ENCODE data around the gene PDGFD.

PDGFD gene

GRCh38 chr11:104033134-104033533 lies 130.8 kb downstream of the PDGFD start:
- TF ChIP-seq TCF12 (IDR thresholded peaks at IDR 0.05; ENCODE audit: low read depth) = no peak
- no peak for TF ChIP-seq CEBPB (IDR thresholded peaks at IDR 0.05)
- no peak for TF ChIP-seq YY1 (IDR thresholded peaks at IDR 0.05; ENCODE audit: low read depth)
- no peak for TF ChIP-seq MAX (IDR thresholded peaks at IDR 0.05)
- TF ChIP-seq FOXM1 (IDR thresholded peaks at IDR 0.05; ENCODE audit: borderline replicate concordance, low read depth) = no peak
- TF ChIP-seq TAF1 (IDR thresholded peaks at IDR 0.05; ENCODE audit: low read depth) = no peak
- no peak for TF ChIP-seq EP300 (IDR thresholded peaks at IDR 0.05; ENCODE audit: borderline replicate concordance)
- TF ChIP-seq CREB1 (IDR thresholded peaks at IDR 0.05; ENCODE audit: low read depth) = no peak
- no peak for TF ChIP-seq REST (IDR thresholded peaks at IDR 0.05; ENCODE audit: low read depth)
- no peak for TF ChIP-seq TEAD4 (IDR thresholded peaks at IDR 0.05)
- TF ChIP-seq RAD21 (IDR thresholded peaks at IDR 0.05; ENCODE audit: low read depth) = no peak
- no peak for TF ChIP-seq USF1 (IDR thresholded peaks at IDR 0.05)
- no peak for TF ChIP-seq EGR1 (IDR thresholded peaks at IDR 0.05)
- no peak for TF ChIP-seq NFIC (IDR thresholded peaks at IDR 0.05)

GRCh38 chr11:104028476-104029263 lies 135.3 kb downstream of the PDGFD start:
- TF ChIP-seq CREB1 (IDR thresholded peaks at IDR 0.05; ENCODE audit: low read depth) = no peak
- no peak for TF ChIP-seq FOXM1 (IDR thresholded peaks at IDR 0.05; ENCODE audit: borderline replicate concordance, low read depth)

- TF ChIP-seq TCF12 (IDR thresholded peaks at IDR 0.05; ENCODE audit: low read depth) (no peak), ZBTB7A (IDR thresholded peaks at IDR 0.05; ENCODE audit: low read depth) (no peak), REST (IDR thresholded peaks at IDR 0.05; ENCODE audit: low read depth) (no peak), NFIC (IDR thresholded peaks at IDR 0.05) (no peak), CREB1 (IDR thresholded peaks at IDR 0.05; ENCODE audit: low read depth) (no peak), TAF1 (IDR thresholded peaks at IDR 0.05; ENCODE audit: low read depth) (no peak), EP300 (IDR thresholded peaks at IDR 0.05; ENCODE audit: borderline replicate concordance) (no peak), MAX (IDR thresholded peaks at IDR 0.05) (no peak), RAD21 (IDR thresholded peaks at IDR 0.05; ENCODE audit: low read depth) (no peak), TEAD4 (IDR thresholded peaks at IDR 0.05) (no peak), USF1 (IDR thresholded peaks at IDR 0.05) (no peak), EGR1 (IDR thresholded peaks at IDR 0.05) (no peak)
These were observed 139.4 kb downstream of the PDGFD start for GRCh38 chr11:104024572-104024971.

- TF ChIP-seq RAD21 (IDR thresholded peaks at IDR 0.05; ENCODE audit: low read depth) (no peak), FOXM1 (IDR thresholded peaks at IDR 0.05; ENCODE audit: borderline replicate concordance, low read depth) (no peak), CEBPB (IDR thresholded peaks at IDR 0.05) (no peak), REST (IDR thresholded peaks at IDR 0.05; ENCODE audit: low read depth) (no peak), TCF12 (IDR thresholded peaks at IDR 0.05; ENCODE audit: low read depth) (no peak), YY1 (IDR thresholded peaks at IDR 0.05; ENCODE audit: low read depth) (no peak), ZBTB7A (IDR thresholded peaks at IDR 0.05; ENCODE audit: low read depth) (no peak), NFIC (IDR thresholded peaks at IDR 0.05) (no peak), USF1 (IDR thresholded peaks at IDR 0.05) (no peak), MAX (IDR thresholded peaks at IDR 0.05) (no peak), TAF1 (IDR thresholded peaks at IDR 0.05; ENCODE audit: low read depth) (no peak), EGR1 (IDR thresholded peaks at IDR 0.05) (no peak), EP300 (IDR thresholded peaks at IDR 0.05; ENCODE audit: borderline replicate concordance) (no peak), CREB1 (IDR thresholded peaks at IDR 0.05; ENCODE audit: low read depth) (no peak), TEAD4 (IDR thresholded peaks at IDR 0.05) (no peak)
These were observed 148.1 kb downstream of the PDGFD start for GRCh38 chr11:104015649-104016415.

All from Ishikawa (cell line).